Liver (tissue), 9 donors: Measurements from ENCODE around the gene MARCHF11. TPM values are rescaled to one million over a fixed set of nuclear protein-coding genes. Genes with fewer than 3 reads are reported as not detected.

Source experiments
- DNase-seq: peaks from one replicate; pipeline ENCODE4 v3.0.0-alpha.2; 2017; ENCODE audit warnings: low spot score
- H3K27ac ChIP-seq, 2 donors: one replicate each; pipeline ENCODE4 v1.7.0; 2013; ENCODE audit warnings: inconsistent platforms in 2 of 2, low read length in 2 of 2, control low read depth in 1 of 2, low read depth in 1 of 2, mild to moderate bottlenecking in 1 of 2
- H3K27me3 ChIP-seq, 4 donors: one replicate each; pipeline versions ENCODE4 v1.6.1 to v1.7.0; 2013; ENCODE audit warnings: low read length in 3 of 4, inconsistent platforms in 1 of 4, mild to moderate bottlenecking in 1 of 4, moderate library complexity in 1 of 4; ENCODE audit not compliant: control insufficient read depth in 4 of 4, insufficient read depth in 4 of 4
- H3K36me3 ChIP-seq, 4 donors: one replicate each; pipeline versions ENCODE4 v1.6.1 to v1.7.0; 2013; ENCODE audit warnings: low read length in 3 of 4, mild to moderate bottlenecking in 3 of 4, low read depth in 1 of 4, moderate library complexity in 1 of 4; ENCODE audit not compliant: control insufficient read depth in 4 of 4, insufficient read depth in 3 of 4
- H3K4me1 ChIP-seq, 4 donors: one replicate each; pipeline versions ENCODE4 v1.6.1 to v1.7.0; 2013; ENCODE audit warnings: low read length in 3 of 4, mild to moderate bottlenecking in 3 of 4, moderate library complexity in 1 of 4; ENCODE audit not compliant: control insufficient read depth in 4 of 4, insufficient read depth in 4 of 4
- H3K4me3 ChIP-seq, 3 donors: one replicate each; pipeline versions ENCODE4 v1.6.1 to v1.7.0; 2013; ENCODE audit warnings: low read length in 3 of 3, control low read depth in 1 of 3, low read depth in 1 of 3, mild to moderate bottlenecking in 1 of 3
- H3K9ac ChIP-seq, 2 donors: one replicate each; pipeline ENCODE4 v1.7.0; 2013; ENCODE audit warnings: low read length in 2 of 2, mild to moderate bottlenecking in 2 of 2, moderate library complexity in 2 of 2, control low read depth in 1 of 2, low read depth in 1 of 2
- H3K9me3 ChIP-seq, 4 donors: one replicate each; pipeline versions ENCODE4 v1.6.1 to v1.7.0; 2013; ENCODE audit warnings: low read length in 3 of 4; ENCODE audit not compliant: control insufficient read depth in 4 of 4
- ATF3 ChIP-seq: IDR thresholded peaks from 2 replicates; pipeline ENCODE4 v1.6.1; 2016; ENCODE audit warnings: antibody characterized with exemption
- EGR1 ChIP-seq, 2 donors: IDR thresholded peaks; 2 replicates each; pipeline ENCODE4 v1.6.1; 2016 to 2018; ENCODE audit warnings: antibody characterized with exemption in 2 of 2, low read depth in 2 of 2
- FOXA1 ChIP-seq: IDR thresholded peaks from 2 replicates; pipeline ENCODE4 v1.6.1; 2016; ENCODE audit warnings: antibody characterized with exemption
- FOXA2 ChIP-seq: IDR thresholded peaks from 2 replicates; pipeline ENCODE4 v1.6.1; 2016; ENCODE audit warnings: antibody characterized with exemption
- GABPA ChIP-seq, 2 donors: IDR thresholded peaks in 1 of 2; conservative IDR thresholded peaks in 1 of 2; 2 replicates each; pipeline ENCODE4 v1.6.1; 2016; ENCODE audit warnings: antibody characterized with exemption in 2 of 2, mild to moderate bottlenecking in 1 of 2, moderate library complexity in 1 of 2
- HNF4A ChIP-seq, 2 donors: conservative IDR thresholded peaks; 2 replicates each; pipeline ENCODE4 v1.6.1; 2016; ENCODE audit warnings: antibody characterized with exemption in 2 of 2, mild to moderate bottlenecking in 2 of 2
- HNF4G ChIP-seq: IDR thresholded peaks from 2 replicates; pipeline ENCODE4 v1.6.1; 2016; ENCODE audit warnings: antibody characterized with exemption
- JUND ChIP-seq, 2 donors: IDR thresholded peaks; 2 replicates each; pipeline ENCODE4 v1.6.1; 2016; ENCODE audit warnings: antibody characterized with exemption in 2 of 2
- NR2F2 ChIP-seq: IDR thresholded peaks from 2 replicates; pipeline ENCODE4 v1.6.1; 2016; ENCODE audit warnings: antibody characterized with exemption
- RAD21 ChIP-seq, 2 donors: IDR thresholded peaks; 2 replicates each; pipeline ENCODE4 v1.6.1; 2016; ENCODE audit warnings: antibody characterized with exemption in 2 of 2, mild to moderate bottlenecking in 2 of 2
- RXRA ChIP-seq, 2 donors: IDR thresholded peaks; 2 replicates each; pipeline ENCODE4 v1.6.1; 2017 to 2018; ENCODE audit warnings: antibody characterized with exemption in 2 of 2, mild to moderate bottlenecking in 1 of 2
- SP1 ChIP-seq: IDR thresholded peaks from 2 replicates; pipeline ENCODE4 v1.6.1; 2018; ENCODE audit warnings: antibody characterized with exemption, mild to moderate bottlenecking
- TAF1 ChIP-seq: conservative IDR thresholded peaks from 2 replicates; pipeline ENCODE4 v1.6.1; 2016; ENCODE audit warnings: antibody characterized with exemption, mild to moderate bottlenecking
- WGBS: extraction: QIAGEN DNeasy Blood & Tissue Kit; methylation state at CpG from one replicate; pipeline ENCODE4 v1.1.7; 2013; 5-methylcytosine and 5-hydroxymethylcytosine counted together
- polyA plus RNA-seq, 2 donors: library from polyadenylated mRNA; stranded (reverse) in 1 of 2; unstranded in 1 of 2; fragments of 200-250 nt in 1 of 2; fragments of >200 nt in 1 of 2; fragmentation: Nextera tagmentation in 1 of 2; extraction: Ambion mirVana in 1 of 2; gene quantifications; one replicate each; pipeline versions ENCODE4 v1.2.1 to v1.2.3, GENCODE V29; 2013 to 2015
- total RNA-seq, 2 donors: library from RNA; depleted of rRNA; stranded (reverse); fragments of >200 nt; gene quantifications; one replicate each; pipeline ENCODE4 v1.2.3, GENCODE V29; 2014
- TF ChIP-seq, protein P1 (sequence below): fragments of 150-350 bp; IDR thresholded peaks from 2 replicates; pipeline ENCODE4 v1.5.1; 2017; ENCODE audit warnings: improper control_type of control experiment, low read depth, low read length; ENCODE audit not compliant: missing input control
- TF ChIP-seq, protein P2 (sequence below): IDR thresholded peaks from 2 replicates; pipeline ENCODE4 v1.6.1; 2016; ENCODE audit warnings: antibody characterized with exemption, mild to moderate bottlenecking
- TF ChIP-seq, protein P3 (sequence below): IDR thresholded peaks from 2 replicates; pipeline ENCODE4 v1.6.1; 2016; ENCODE audit warnings: antibody characterized with exemption
- TF ChIP-seq, protein P4 (sequence below): IDR thresholded peaks from 2 replicates; pipeline ENCODE4 v1.6.1; 2016; ENCODE audit warnings: antibody characterized with exemption
- donor health status: healthy.
- donor health status: healthy.
- donor health status: healthy.
- donor health status: healthy.
- donor health status: healthy.

MARCHF11 gene
- total and polyA plus RNA-seq, 4 donors, result 0.05 TPM; not detected in 3

DNA sequence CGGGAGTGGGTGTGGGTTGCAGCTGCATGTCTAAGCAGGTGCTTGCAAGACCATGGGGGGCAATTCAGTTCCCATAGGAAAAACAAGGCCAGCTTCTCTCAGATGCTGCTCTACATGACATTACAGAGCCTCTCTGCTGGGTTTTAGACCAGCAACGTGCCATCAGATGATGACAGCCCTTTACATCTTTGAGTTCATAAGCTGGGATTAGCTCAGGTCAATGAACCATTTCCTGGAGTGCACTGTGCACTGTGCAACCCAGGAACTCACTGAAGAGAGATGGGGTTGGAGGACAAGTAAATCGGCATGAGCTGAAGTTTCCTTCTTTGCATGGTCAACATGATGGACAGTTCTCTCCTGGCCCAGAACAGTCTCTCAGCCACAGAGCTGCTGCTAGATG lies 160.6 kb downstream of the MARCHF11 start:
- no peak for TF ChIP-seq FOXA1
- TF ChIP-seq RAD21 (IDR thresholded peaks at IDR 0.05), result no peak
- TF ChIP-seq TAF1, result no peak
- no peak for TF ChIP-seq ATF3
- TF ChIP-seq, protein P1, sequence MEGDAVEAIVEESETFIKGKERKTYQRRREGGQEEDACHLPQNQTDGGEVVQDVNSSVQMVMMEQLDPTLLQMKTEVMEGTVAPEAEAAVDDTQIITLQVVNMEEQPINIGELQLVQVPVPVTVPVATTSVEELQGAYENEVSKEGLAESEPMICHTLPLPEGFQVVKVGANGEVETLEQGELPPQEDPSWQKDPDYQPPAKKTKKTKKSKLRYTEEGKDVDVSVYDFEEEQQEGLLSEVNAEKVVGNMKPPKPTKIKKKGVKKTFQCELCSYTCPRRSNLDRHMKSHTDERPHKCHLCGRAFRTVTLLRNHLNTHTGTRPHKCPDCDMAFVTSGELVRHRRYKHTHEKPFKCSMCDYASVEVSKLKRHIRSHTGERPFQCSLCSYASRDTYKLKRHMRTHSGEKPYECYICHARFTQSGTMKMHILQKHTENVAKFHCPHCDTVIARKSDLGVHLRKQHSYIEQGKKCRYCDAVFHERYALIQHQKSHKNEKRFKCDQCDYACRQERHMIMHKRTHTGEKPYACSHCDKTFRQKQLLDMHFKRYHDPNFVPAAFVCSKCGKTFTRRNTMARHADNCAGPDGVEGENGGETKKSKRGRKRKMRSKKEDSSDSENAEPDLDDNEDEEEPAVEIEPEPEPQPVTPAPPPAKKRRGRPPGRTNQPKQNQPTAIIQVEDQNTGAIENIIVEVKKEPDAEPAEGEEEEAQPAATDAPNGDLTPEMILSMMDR, result no peak
- TF ChIP-seq SP1, result no peak
- no peak for TF ChIP-seq JUND (IDR thresholded peaks at IDR 0.05)
- no peak for TF ChIP-seq HNF4G
- no peak for TF ChIP-seq RXRA (IDR thresholded peaks at IDR 0.05)
- TF ChIP-seq, protein P2, sequence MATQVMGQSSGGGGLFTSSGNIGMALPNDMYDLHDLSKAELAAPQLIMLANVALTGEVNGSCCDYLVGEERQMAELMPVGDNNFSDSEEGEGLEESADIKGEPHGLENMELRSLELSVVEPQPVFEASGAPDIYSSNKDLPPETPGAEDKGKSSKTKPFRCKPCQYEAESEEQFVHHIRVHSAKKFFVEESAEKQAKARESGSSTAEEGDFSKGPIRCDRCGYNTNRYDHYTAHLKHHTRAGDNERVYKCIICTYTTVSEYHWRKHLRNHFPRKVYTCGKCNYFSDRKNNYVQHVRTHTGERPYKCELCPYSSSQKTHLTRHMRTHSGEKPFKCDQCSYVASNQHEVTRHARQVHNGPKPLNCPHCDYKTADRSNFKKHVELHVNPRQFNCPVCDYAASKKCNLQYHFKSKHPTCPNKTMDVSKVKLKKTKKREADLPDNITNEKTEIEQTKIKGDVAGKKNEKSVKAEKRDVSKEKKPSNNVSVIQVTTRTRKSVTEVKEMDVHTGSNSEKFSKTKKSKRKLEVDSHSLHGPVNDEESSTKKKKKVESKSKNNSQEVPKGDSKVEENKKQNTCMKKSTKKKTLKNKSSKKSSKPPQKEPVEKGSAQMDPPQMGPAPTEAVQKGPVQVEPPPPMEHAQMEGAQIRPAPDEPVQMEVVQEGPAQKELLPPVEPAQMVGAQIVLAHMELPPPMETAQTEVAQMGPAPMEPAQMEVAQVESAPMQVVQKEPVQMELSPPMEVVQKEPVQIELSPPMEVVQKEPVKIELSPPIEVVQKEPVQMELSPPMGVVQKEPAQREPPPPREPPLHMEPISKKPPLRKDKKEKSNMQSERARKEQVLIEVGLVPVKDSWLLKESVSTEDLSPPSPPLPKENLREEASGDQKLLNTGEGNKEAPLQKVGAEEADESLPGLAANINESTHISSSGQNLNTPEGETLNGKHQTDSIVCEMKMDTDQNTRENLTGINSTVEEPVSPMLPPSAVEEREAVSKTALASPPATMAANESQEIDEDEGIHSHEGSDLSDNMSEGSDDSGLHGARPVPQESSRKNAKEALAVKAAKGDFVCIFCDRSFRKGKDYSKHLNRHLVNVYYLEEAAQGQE, result no peak
- no peak for TF ChIP-seq NR2F2
- TF ChIP-seq HNF4A (conservative IDR thresholded peaks at IDR 0.05), result no peak
- no peaks in the 10 kb centered on the region for H3K36me3 ChIP-seq
- no peaks in the 10 kb centered on the region for H3K4me1 ChIP-seq
- H3K4me3 ChIP-seq, result no peak overlapping the region
- H3K27ac ChIP-seq, result no peak overlapping the region
- no peaks in the 10 kb centered on the region for H3K9me3 ChIP-seq
- DNase-seq, result no peak
- peaks cover 0 to 5% (median 0%) of the 10 kb centered on the region in 4 donors for H3K27me3 ChIP-seq
- 63% methylated on average over 3 of the region's 3 CpGs for WGBS
- no peak overlapping the region for H3K9ac ChIP-seq

DNA sequence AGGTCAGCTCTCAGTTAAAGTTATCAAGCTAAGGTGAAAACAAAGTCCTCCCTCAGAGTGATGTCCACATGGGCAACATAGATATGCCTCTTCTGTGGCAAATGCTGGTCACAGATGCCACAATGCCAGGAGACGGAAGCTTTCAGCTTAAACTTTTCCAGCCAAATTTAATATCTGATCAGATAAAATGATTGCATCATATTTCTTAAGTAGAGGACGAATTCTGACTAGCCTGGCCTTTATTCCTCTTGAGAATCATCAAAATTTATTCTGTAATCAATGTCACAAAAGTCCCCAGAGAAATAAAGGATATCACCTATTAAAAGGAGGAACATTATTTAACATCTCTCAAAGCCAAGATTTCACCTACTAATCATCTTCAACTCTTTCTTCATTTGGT lies 161.9 kb downstream of the MARCHF11 start:
- peaks cover 0 to 5% (median 0%) of the 10 kb centered on the region in 4 donors for H3K27me3 ChIP-seq
- TF ChIP-seq ATF3 (no peak), FOXA2 (no peak), RAD21 (IDR thresholded peaks at IDR 0.05) (no peak), NR2F2 (no peak), GABPA (IDR thresholded peaks at IDR 0.05 in 1 of 2, conservative IDR thresholded peaks at IDR 0.05 in 1 of 2) (no peak), HNF4G (no peak), SP1 (no peak), RXRA (IDR thresholded peaks at IDR 0.05) (no peak), EGR1 (IDR thresholded peaks at IDR 0.05; ENCODE audit: low read depth in 2 of 2) (no peak), HNF4A (conservative IDR thresholded peaks at IDR 0.05) (no peak), FOXA1 (no peak)
- TF ChIP-seq, protein P3, sequence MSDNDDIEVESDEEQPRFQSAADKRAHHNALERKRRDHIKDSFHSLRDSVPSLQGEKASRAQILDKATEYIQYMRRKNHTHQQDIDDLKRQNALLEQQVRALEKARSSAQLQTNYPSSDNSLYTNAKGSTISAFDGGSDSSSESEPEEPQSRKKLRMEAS, result no peak
- TF ChIP-seq, protein P4, sequence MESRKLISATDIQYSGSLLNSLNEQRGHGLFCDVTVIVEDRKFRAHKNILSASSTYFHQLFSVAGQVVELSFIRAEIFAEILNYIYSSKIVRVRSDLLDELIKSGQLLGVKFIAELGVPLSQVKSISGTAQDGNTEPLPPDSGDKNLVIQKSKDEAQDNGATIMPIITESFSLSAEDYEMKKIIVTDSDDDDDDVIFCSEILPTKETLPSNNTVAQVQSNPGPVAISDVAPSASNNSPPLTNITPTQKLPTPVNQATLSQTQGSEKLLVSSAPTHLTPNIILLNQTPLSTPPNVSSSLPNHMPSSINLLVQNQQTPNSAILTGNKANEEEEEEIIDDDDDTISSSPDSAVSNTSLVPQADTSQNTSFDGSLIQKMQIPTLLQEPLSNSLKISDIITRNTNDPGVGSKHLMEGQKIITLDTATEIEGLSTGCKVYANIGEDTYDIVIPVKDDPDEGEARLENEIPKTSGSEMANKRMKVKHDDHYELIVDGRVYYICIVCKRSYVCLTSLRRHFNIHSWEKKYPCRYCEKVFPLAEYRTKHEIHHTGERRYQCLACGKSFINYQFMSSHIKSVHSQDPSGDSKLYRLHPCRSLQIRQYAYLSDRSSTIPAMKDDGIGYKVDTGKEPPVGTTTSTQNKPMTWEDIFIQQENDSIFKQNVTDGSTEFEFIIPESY, result no peak
- TF ChIP-seq, protein P1, result no peak
- no peak for DNase-seq
- H3K27ac ChIP-seq, result no peak overlapping the region
- H3K9ac ChIP-seq, result no peak overlapping the region
- no peaks in the 10 kb centered on the region for H3K36me3 ChIP-seq
- H3K4me3 ChIP-seq, result no peak overlapping the region
- 55% methylated on average over 2 of the region's 2 CpGs for WGBS
- H3K4me1 ChIP-seq, result no peaks in the 10 kb centered on the region
- H3K9me3 ChIP-seq, result no peaks in the 10 kb centered on the region
